ENCODE data around the gene RAD51B. TPM values are rescaled to one million over a fixed set of nuclear protein-coding genes. Genes with fewer than 3 reads are reported as not detected.
A peak's percentile ranks its signal among the peaks of the same experiment; 100 is the strongest.

RAD51B gene
- total and polyA plus RNA-seq, 2 experiments from 2014 or later, result 10.1 to 18.0 TPM

DNA sequence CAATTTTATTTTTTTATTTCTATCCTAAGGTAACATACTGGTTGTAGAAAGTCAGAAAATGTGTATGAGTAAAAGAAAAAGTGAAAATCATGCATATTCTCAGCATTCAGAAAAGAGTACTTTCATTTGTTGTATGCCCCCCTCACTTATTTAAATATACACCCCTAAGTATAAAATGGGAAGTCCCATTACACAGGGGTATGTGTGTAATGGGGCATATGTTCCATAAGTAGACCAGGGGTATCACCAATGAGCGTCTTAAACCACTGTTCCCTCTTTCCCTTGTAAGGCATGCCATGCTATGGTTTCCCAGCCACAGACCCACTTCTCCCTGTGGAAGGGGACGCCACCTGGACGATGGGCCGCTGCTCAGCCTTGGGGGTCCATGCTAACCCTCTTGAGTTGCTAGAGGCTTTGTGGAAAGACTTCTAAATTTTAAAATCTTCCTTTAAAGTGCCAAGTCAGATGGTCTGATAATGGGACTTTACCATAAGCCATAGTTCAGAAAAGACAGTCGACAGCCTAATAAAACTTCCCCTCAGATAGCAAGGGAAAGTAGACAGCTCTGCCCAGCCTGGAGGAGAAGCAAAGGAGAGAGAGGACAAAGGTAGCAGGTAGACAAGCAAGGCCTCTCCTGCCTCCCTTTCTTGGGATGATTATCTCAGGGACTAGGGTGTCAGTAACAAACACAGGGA is 855.1 kb downstream of the RAD51B start:
- H3K27me3 ChIP-seq, result no peaks in the 10 kb centered on the region
- TF ChIP-seq, protein P1, sequence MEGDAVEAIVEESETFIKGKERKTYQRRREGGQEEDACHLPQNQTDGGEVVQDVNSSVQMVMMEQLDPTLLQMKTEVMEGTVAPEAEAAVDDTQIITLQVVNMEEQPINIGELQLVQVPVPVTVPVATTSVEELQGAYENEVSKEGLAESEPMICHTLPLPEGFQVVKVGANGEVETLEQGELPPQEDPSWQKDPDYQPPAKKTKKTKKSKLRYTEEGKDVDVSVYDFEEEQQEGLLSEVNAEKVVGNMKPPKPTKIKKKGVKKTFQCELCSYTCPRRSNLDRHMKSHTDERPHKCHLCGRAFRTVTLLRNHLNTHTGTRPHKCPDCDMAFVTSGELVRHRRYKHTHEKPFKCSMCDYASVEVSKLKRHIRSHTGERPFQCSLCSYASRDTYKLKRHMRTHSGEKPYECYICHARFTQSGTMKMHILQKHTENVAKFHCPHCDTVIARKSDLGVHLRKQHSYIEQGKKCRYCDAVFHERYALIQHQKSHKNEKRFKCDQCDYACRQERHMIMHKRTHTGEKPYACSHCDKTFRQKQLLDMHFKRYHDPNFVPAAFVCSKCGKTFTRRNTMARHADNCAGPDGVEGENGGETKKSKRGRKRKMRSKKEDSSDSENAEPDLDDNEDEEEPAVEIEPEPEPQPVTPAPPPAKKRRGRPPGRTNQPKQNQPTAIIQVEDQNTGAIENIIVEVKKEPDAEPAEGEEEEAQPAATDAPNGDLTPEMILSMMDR (IDR thresholded peaks at IDR 0.05; ENCODE audit: poor library complexity), result no peak
- no peak for TF ChIP-seq EZH2 (IDR thresholded peaks at IDR 0.05; ENCODE audit: borderline replicate concordance)
- no peak for TF ChIP-seq EZH2phosphoT487 (IDR thresholded peaks at IDR 0.05; ENCODE audit: low read depth, severe bottlenecking, unreplicated experiment)
- DNase-seq (ENCODE audit: low spot score), result no peak
- H3K4me1 ChIP-seq (ENCODE audit: insufficient read depth), result peaks cover 33% of the 10 kb centered on the region
- H3K9me3 ChIP-seq (ENCODE audit: low read depth), result no peaks in the 10 kb centered on the region
- H3K4me2 ChIP-seq, result no peak overlapping the region
- 79% methylated on average over 5 of the region's 5 CpGs for WGBS (ENCODE audit: low lambda C conversion rate, missing lambda C conversion rate)
- H4K20me1 ChIP-seq (ENCODE audit: insufficient read depth, poor library complexity, severe bottlenecking), result no peaks in the 10 kb centered on the region
- no peaks in the 10 kb centered on the region for H3K79me2 ChIP-seq
- no peaks in the 10 kb centered on the region for H3K9me2 ChIP-seq (replicated peaks; ENCODE audit: insufficient read depth)
- no peak overlapping the region for H2AFZ ChIP-seq
- no peaks in the 10 kb centered on the region for H3K36me3 ChIP-seq (replicated peaks; ENCODE audit: insufficient read depth, low read depth)
- H3K27ac ChIP-seq, result peak overlapping the region; percentile 67
- H3K4me3 ChIP-seq, result no peak overlapping the region

DNA sequence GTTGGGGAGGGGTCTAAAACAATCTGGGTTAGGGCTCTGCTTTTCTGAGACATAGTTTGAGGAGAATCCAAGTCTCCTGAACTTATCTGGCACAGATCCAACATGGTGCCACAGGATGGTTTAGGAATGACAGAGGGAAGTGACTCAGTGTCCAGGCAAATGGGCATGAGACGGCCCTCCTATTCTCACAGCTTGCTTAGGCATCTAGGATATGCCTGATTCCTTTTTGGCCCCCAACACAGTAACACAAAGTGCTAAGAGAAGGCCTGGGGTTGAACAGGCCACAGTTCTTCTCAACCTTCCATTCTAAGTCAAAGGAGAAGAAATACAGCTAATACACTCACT is 855.6 kb downstream of the RAD51B start:
- no peaks in the 10 kb centered on the region for H4K20me1 ChIP-seq (ENCODE audit: insufficient read depth, poor library complexity, severe bottlenecking)
- H3K27ac ChIP-seq, result peak overlapping the region; percentile 67
- no peak overlapping the region for H2AFZ ChIP-seq
- no peaks in the 10 kb centered on the region for H3K79me2 ChIP-seq
- H3K4me1 ChIP-seq (ENCODE audit: insufficient read depth), result peaks cover 33% of the 10 kb centered on the region
- no peaks in the 10 kb centered on the region for H3K36me3 ChIP-seq (replicated peaks; ENCODE audit: insufficient read depth, low read depth)
- WGBS (ENCODE audit: low lambda C conversion rate, missing lambda C conversion rate), result 92% methylated on average over 1 of the region's 1 CpG
- H3K4me2 ChIP-seq, result no peak overlapping the region
- H3K9me3 ChIP-seq (ENCODE audit: low read depth), result no peaks in the 10 kb centered on the region
- TF ChIP-seq EZH2phosphoT487 (IDR thresholded peaks at IDR 0.05; ENCODE audit: low read depth, severe bottlenecking, unreplicated experiment) (no peak), EZH2 (IDR thresholded peaks at IDR 0.05; ENCODE audit: borderline replicate concordance) (no peak)
- TF ChIP-seq, protein P1 (IDR thresholded peaks at IDR 0.05; ENCODE audit: poor library complexity), result no peak
- no peaks in the 10 kb centered on the region for H3K9me2 ChIP-seq (replicated peaks; ENCODE audit: insufficient read depth)
- DNase-seq (ENCODE audit: low spot score), result no peak
- H3K27me3 ChIP-seq, result no peaks in the 10 kb centered on the region
- H3K4me3 ChIP-seq, result no peak overlapping the region

DNA sequence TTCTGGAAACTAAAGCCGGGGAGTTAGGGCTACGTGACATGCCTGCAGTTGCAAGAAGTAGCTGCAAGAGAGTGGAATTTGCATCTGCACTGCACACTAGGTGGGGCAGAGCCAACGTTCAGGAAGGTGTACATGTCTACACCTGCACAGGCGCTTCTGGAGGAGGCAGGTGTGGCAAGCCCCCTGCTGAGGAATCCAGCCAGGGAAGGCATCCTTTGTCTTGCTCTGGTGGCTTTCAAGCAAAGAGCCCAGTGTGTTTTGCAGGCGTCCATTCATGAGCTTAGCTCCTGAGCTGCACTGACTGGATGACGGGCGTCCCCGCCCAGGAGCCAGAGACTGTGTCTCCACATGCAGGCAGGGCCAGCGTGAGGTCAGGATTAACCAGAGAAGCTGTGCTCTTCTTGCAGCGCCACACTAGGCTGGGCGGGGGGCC is 856.9 kb downstream of the RAD51B start:
- Histone ChIP-seq H3K36me3 (replicated peaks; ENCODE audit: insufficient read depth, low read depth) (no peaks in the 10 kb centered on the region), H3K9me3 (ENCODE audit: low read depth) (no peaks in the 10 kb centered on the region), H3K9me2 (replicated peaks; ENCODE audit: insufficient read depth) (no peaks in the 10 kb centered on the region), H3K27me3 (no peaks in the 10 kb centered on the region), H3K4me3 (no peak overlapping the region), H3K4me2 (peak overlapping the region; percentile 18), H3K27ac (peak overlapping the region; percentile 43), H3K79me2 (no peaks in the 10 kb centered on the region), H2AFZ (no peak overlapping the region), H4K20me1 (ENCODE audit: insufficient read depth, poor library complexity, severe bottlenecking) (no peaks in the 10 kb centered on the region), H3K4me1 (ENCODE audit: insufficient read depth) (peaks cover 44% of the 10 kb centered on the region)
- DNase-seq (ENCODE audit: low spot score), result peak; percentile 50
- TF ChIP-seq EZH2 (IDR thresholded peaks at IDR 0.05; ENCODE audit: borderline replicate concordance), result no peak
- TF ChIP-seq, protein P1 (IDR thresholded peaks at IDR 0.05; ENCODE audit: poor library complexity), result no peak
- TF ChIP-seq EZH2phosphoT487 (IDR thresholded peaks at IDR 0.05; ENCODE audit: low read depth, severe bottlenecking, unreplicated experiment), result no peak
- 62% methylated on average over 11 of the region's 11 CpGs for WGBS (ENCODE audit: low lambda C conversion rate, missing lambda C conversion rate)

Measured in hepatocyte (in vitro differentiated cells).